Renal pelvis (tissue), 3 donors: Measurements from ENCODE around the gene HNRNPA1L2. TPM values are rescaled to one million over a fixed set of nuclear protein-coding genes. Genes with fewer than 3 reads are reported as not detected.

Experiments used
- polyA plus RNA-seq, 3 donors: library from polyadenylated mRNA; unstranded; fragments of 120-200 nt; gene quantifications; one replicate each; pipeline ENCODE4 v1.2.1, GENCODE V29; 2013; ENCODE audit not compliant: insufficient read length in 3 of 3

HNRNPA1L2 gene
- polyA plus RNA-seq, 3 donors, result 22.0 to 23.8 (median 22.8) TPM

Other genes with a start within 250 kb of the HNRNPA1L2 start
- 1 to 10 TPM; 7.3 to 8.1 (median 8.0) TPM for gene THSD1, start 236.3 kb upstream of the HNRNPA1L2 start, polyA plus RNA-seq
- gene VPS36, start 191.8 kb upstream of the HNRNPA1L2 start, polyA plus RNA-seq, result 10 to 100 TPM; 41.8 to 55.9 (median 53.9) TPM
- 10 to 100 TPM; 50.6 to 63.5 (median 51.1) TPM for gene CKAP2, start 187.0 kb upstream of the HNRNPA1L2 start, polyA plus RNA-seq
- 10 to 100 TPM; 49.8 to 53.1 (median 52.1) TPM for gene SUGT1, start 10.4 kb downstream of the HNRNPA1L2 start, polyA plus RNA-seq
- 1 to 10 TPM in 2 of 3 donors, under 1 TPM in 1; 0.84 to 1.4 (median 1.4) TPM for gene CNMD, start 97.4 kb downstream of the HNRNPA1L2 start, polyA plus RNA-seq
- under 1 TPM in 1 of 3 donors, not detected in 2; 0.16 TPM for gene PCDH8, start 206.2 kb downstream of the HNRNPA1L2 start, polyA plus RNA-seq